G401 (cell line): ENCODE results near the gene KRT1. TPM values are rescaled to one million over a fixed set of nuclear protein-coding genes. Genes with fewer than 3 reads are reported as not detected.

Source experiments
- DNase-seq: peaks from one replicate; pipeline ENCODE4 v3.0.0-alpha.2; 2015; ENCODE audit warnings: low spot score
- in situ Hi-C: cut with HindIII; loops from 2 replicates; pipeline ENCODE4 v1.10.0; 2016; ENCODE audit warnings: low sequenced_read_pairs, mixed read lengths
- total RNA-seq: library from RNA; depleted of rRNA; stranded (reverse); fragments of >200 nt; shearing (Covaris generic); gene quantifications from 2 replicates; pipeline ENCODE4 v1.2.3, GENCODE V29; 2014

Gene KRT1
- total RNA-seq, 1 experiment from 2014 or later, result not detected

- in situ Hi-C loops, result no loop called here
- DNase-seq, result no peak
Observed at GRCh38 chr12:52669426-52669825, 10.8 kb downstream of the KRT1 start.

DNA sequence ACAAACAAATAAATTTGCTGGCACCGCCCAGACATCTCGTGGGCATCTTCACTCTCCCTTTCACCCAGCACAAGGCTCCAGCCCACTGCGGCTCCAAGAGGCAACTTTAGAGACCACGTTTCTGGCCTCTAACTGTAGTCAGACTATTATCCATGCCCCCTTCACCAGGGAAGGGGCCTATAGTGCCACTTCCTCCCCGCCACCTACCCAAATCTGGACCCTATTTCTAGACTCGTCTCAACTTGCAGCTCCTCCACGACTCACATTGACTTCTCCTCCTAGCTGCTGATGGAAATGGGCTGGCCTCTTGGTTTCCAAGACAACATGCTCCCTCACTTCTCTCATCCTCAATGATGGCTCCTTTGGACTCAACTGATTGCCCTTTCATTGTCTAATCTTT, 12.3 kb downstream of the KRT1 start:
- in situ Hi-C loops, result no loop called here
- no peak for DNase-seq

- DNase-seq, result no peak
- in situ Hi-C loops, result no loop called here
Observed at GRCh38 chr12:52667509-52667908, 12.7 kb downstream of the KRT1 start.

DNA sequence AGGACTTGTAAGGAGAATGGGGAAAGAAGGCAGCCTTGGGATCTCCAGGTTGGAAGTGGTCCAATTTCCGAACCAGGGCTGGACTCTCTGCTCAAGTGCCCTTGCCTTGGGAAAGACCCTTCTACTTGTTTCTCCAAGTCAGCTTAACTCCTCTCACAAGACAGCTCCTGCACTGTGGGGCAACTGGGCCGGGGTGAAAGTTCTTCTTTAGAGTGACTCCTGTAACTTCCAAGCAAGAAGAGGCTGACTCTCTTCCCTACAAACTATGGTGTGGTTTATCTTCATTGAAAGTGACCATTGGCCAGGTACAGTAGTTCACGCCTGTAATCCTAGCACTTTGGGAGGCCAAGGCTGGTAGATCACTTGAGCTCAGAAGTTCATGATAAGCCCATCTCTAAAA, 13.7 kb downstream of the KRT1 start:
- no peak for DNase-seq
- in situ Hi-C loops, result no loop called here

DNA sequence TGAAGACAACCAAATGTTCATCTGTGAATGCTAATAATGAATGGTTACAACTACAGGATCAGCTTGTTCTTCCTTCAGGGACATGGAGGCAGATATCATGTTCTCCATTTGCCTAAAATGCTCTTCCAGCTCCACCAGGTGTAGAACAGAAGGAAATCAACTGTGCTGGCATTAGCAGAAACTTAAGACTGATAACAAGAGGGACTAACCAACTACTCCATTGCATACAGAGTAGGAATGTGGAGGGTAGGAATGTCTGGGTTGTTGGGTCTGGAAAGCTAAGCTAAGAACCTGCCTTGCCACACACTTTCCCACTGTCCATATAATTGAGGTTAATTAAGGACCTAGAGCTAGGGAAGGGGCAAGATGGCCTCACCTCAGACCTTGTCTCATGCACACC, 16.8 kb downstream of the KRT1 start:
- in situ Hi-C loops, result no loop called here
- DNase-seq, result no peak

- no peak for DNase-seq
- in situ Hi-C loops, result no loop called here
Observed at GRCh38 chr12:52662918-52663229, 17.3 kb downstream of the KRT1 start.

GRCh38 chr12:52662093-52662917, 17.9 kb downstream of the KRT1 start:
- DNase-seq, result no peak
- in situ Hi-C loops, result no loop called here

- in situ Hi-C loops, result no loop called here
Observed at GRCh38 chr12:52661668-52662067, 18.5 kb downstream of the KRT1 start.

GRCh38 chr12:52660934-52661499, 19.2 kb downstream of the KRT1 start:
- in situ Hi-C loops, result no loop called here
- no peak for DNase-seq

More at GRCh38 chr12:52661668-52662067, 18.5 kb downstream of the KRT1 start:
- no peak for DNase-seq

- in situ Hi-C loops, result no loop called here
- DNase-seq, result no peak
Observed at GRCh38 chr12:52659951-52660350, 20.3 kb downstream of the KRT1 start.

DNA sequence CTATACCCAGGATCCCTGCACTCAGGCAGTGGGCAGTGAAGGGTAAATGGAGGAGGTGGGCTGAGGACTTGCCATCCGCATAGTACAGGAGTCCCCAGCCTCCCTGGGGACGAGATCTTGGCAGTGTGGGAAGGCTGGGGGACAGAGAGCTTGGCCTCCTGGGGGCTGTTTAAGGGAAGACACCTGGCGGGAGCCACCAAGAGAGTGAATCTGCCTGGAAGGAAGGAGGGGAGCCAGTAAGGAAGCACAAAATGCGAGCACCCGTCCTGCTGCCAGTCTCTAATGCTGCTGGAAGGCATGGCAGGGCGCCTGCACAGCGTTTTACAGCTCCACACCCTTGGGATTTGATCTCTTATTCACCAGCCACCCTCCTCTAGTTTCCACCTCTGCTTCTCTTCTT, 20.8 kb downstream of the KRT1 start:
- no peak for DNase-seq
- in situ Hi-C loops, result no loop called here

DNA sequence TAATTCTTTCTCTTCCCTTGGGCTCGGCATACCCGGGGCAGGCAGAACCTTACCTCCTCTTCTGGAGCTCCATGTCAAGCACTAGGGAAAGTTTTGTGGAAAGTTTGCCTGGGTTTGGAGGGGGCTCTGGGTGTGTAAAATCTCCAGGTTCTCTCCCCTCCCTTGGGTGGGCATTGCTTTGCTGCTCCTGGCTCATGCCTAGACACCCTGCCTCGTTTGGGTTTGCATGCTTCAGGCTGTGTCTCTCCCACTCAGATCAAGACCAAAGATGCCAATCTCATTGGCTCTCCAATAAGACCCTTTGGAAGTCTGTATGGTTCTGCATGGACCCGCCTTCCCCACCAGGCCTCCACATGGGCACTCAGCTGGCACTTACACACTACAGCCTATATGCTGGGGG, 22.0 kb downstream of the KRT1 start:
- in situ Hi-C loops, result no loop called here
- DNase-seq, result no peak

GRCh38 chr12:52657250-52657902, 22.8 kb downstream of the KRT1 start:
- in situ Hi-C loops, result no loop called here
- DNase-seq, result no peak

DNA sequence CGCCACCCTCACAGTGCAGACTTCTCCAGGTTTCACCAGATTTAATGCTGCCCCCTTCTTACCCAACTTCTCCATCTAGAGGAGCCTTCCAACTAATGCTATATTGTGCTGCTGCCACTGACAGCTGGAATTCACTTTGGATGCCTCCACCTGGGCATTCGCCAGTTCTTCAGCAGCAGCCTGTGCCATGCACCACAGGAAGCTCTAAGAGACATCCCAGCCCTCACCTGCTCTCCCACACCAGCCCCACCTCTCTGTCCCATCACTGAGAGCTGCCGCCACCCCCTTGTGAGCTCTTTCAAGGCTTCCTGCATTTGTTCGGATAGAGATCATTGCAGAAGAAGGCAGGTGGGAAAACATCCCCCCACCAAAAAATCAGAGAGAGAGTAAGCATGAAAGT, 23.6 kb downstream of the KRT1 start:
- in situ Hi-C loops, result no loop called here
- no peak for DNase-seq

DNA sequence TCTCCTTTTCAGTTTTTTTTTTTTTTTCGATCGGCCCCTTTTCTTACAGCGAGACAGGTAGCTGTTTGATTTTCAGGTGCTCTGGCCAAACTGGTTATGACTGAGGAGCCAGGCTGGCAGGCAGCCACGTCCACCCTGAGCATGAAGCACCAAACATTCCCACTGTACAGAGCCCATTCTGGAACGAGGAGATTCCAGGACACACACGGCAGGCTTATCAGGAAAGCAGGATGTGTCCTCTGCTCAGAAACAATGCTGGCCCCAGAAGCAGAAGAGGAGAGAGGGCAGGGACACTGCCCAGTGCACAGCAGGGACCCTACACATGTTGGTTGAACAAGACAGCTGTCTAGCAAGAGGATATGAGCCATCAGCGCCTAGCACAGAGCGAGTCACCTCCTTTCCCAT, 24.5 kb downstream of the KRT1 start:
- in situ Hi-C loops, result no loop called here
- no peak for DNase-seq

DNA sequence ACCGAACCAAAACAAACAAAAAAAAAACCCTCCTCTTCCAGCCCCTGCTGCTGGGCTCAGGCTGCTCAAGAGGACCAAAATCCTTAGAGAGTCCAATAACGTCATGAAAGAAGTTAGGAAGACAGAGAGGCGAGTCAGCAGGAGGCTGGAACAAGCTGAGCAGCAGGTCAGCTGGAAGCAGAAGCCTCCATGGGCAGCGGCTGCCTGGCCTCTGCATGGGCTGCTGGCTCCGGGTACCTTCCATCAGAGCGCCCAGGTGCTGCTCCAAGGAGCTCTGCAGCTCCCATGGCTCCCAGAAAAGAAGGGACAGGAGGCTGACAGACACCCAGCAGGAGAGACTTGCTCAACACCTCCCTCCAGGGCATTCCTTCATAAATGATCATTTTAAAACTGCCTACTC, 25.0 kb downstream of the KRT1 start:
- in situ Hi-C loops, result no loop called here
- no peak for DNase-seq

- in situ Hi-C loops, result no loop called here
- DNase-seq, result no peak
Observed at GRCh38 chr12:52651726-52652261, 28.4 kb downstream of the KRT1 start, which contains the start of gene KRT2. TSS of gene KRT2 (minus strand) at chr12:52652211. CDS start at chr12:52652142, 69 bp downstream.

- in situ Hi-C loops, result no loop called here
- DNase-seq, result no peak
Observed at GRCh38 chr12:52650520-52651081, 29.6 kb downstream of the KRT1 start.

- no peak for DNase-seq
- in situ Hi-C loops, result loop anchor here (10.0 kb wide), 1 partner anchor 56 kb away; the partner anchor contains the start of gene KRT77
Observed at GRCh38 chr12:52649066-52649465, 31.1 kb downstream of the KRT1 start.

- in situ Hi-C loops, result loop anchor here (10.0 kb wide), 1 partner anchor 57 kb away; the partner anchor contains the start of gene KRT77
- no peak for DNase-seq
Observed at GRCh38 chr12:52648012-52648550, 32.1 kb downstream of the KRT1 start.
